GM12878 (cell line): Measurements from ENCODE around the gene MAN1A1. TPM values are rescaled to one million over a fixed set of nuclear protein-coding genes. Genes with fewer than 3 reads are reported as not detected.

Experiments used
- MEF2B ChIP-seq: fragments of 450-650 bp; IDR thresholded peaks from 2 replicates; pipeline ENCODE4 v1.6.1; 2018; ENCODE audit warnings: mild to moderate bottlenecking, moderate library complexity; ENCODE audit not compliant: partially characterized antibody, poor library complexity, severe bottlenecking
- RB1 ChIP-seq: fragments of 450-650 bp; formaldehyde crosslinking; IDR thresholded peaks from 2 replicates; pipeline ENCODE4 v1.6.1; 2017; ENCODE audit warnings: mild to moderate bottlenecking, borderline replicate concordance
- RELA ChIP-seq: fragments of 450-650 bp; IDR thresholded peaks from 2 replicates; pipeline ENCODE4 v1.8.0; 2014; ENCODE audit warnings: borderline replicate concordance; ENCODE audit not compliant: partially characterized antibody
- ZBTB33 ChIP-seq: fragments of 450-650 bp; IDR thresholded peaks from 2 replicates; pipeline ENCODE4 v1.6.1; 2017; ENCODE audit warnings: mild to moderate bottlenecking
- ZSCAN29 ChIP-seq: fragments of 450-650 bp; IDR thresholded peaks from 2 replicates; pipeline ENCODE4 v1.6.1; 2017; ENCODE audit warnings: mild to moderate bottlenecking, moderate library complexity
- polyA plus RNA-seq, 11 experiments: library from polyadenylated mRNA; depleted of rRNA in 4 of 11; unstranded in 6 of 11; stranded (reverse) in 5 of 11; fragments of >200 nt; fragmentation: Nextera tagmentation in 4 of 11; fragmentation: Illumina TruSeq in 1 of 11; extraction: Ambion mirVana in 4 of 11; extraction: Trizol in 1 of 11; gene quantifications; 1 replicate in 1 of 11; 2 replicates in 10 of 11; pipeline versions ENCODE4 v1.2.1 to v1.2.3, GENCODE V29; 2011 to 2016; ENCODE audit warnings: inconsistent platforms in 2 of 11, missing spikeins in 2 of 11, low read depth in 1 of 11
- total RNA-seq, 4 experiments: library from RNA; depleted of rRNA in 3 of 4; stranded (reverse); fragments of >200 nt in 3 of 4; fragmentation: Illumina TruSeq in 1 of 4; extraction: Trizol in 1 of 4; gene quantifications; 2 replicates each; pipeline versions ENCODE4 v1.2.1 to v1.2.3, GENCODE V29; 2013 to 2021
- TF ChIP-seq, protein P1 (sequence below): fragments of 150-350 bp; IDR thresholded peaks from 2 replicates; pipeline ENCODE4 v1.6.1; 2016; ENCODE audit warnings: low read depth, low read length

MAN1A1 gene
- total and polyA plus RNA-seq, 10 of the 15 experiments (the other 5 are each of a cell fraction or from before 2014, with no cell fraction given), result 5.4 to 28.1 (median 19.5) TPM

- TF ChIP-seq, protein P1, sequence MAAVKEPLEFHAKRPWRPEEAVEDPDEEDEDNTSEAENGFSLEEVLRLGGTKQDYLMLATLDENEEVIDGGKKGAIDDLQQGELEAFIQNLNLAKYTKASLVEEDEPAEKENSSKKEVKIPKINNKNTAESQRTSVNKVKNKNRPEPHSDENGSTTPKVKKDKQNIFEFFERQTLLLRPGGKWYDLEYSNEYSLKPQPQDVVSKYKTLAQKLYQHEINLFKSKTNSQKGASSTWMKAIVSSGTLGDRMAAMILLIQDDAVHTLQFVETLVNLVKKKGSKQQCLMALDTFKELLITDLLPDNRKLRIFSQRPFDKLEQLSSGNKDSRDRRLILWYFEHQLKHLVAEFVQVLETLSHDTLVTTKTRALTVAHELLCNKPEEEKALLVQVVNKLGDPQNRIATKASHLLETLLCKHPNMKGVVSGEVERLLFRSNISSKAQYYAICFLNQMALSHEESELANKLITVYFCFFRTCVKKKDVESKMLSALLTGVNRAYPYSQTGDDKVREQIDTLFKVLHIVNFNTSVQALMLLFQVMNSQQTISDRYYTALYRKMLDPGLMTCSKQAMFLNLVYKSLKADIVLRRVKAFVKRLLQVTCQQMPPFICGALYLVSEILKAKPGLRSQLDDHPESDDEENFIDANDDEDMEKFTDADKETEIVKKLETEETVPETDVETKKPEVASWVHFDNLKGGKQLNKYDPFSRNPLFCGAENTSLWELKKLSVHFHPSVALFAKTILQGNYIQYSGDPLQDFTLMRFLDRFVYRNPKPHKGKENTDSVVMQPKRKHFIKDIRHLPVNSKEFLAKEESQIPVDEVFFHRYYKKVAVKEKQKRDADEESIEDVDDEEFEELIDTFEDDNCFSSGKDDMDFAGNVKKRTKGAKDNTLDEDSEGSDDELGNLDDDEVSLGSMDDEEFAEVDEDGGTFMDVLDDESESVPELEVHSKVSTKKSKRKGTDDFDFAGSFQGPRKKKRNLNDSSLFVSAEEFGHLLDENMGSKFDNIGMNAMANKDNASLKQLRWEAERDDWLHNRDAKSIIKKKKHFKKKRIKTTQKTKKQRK, result no peak
- no peak for TF ChIP-seq MEF2B
- no peak for TF ChIP-seq ZSCAN29
- TF ChIP-seq ZBTB33, result no peak
- TF ChIP-seq RB1, result no peak
- TF ChIP-seq RELA, result no peak
- TF ChIP-seq, all 136 proteins: peak for 0
Observed at GRCh38 chr6:119326291-119327005, 23.1 kb downstream of the MAN1A1 start (continued).
